D721Med (cell line): ENCODE measurements around the gene RABIF.

Experiments used
- DNase-seq: peaks from one replicate; pipeline ENCODE4 v3.0.0; 2011; ENCODE audit warnings: low spot score; ENCODE audit not compliant: insufficient read length
- FAIRE-seq: peaks from 2 replicates; lab custom pipeline; 2011; peaks lifted over from hg19 to GRCh38; lab: Jason Lieb, UNC
- TF ChIP-seq, protein P1 (sequence below): IDR thresholded peaks from 2 replicates; pipeline ENCODE4 v1.5.1; 2012; ENCODE audit warnings: mild to moderate bottlenecking, control low read depth; ENCODE audit not compliant: insufficient read depth; ENCODE audit errors: missing control alignments

Gene RABIF

DNA sequence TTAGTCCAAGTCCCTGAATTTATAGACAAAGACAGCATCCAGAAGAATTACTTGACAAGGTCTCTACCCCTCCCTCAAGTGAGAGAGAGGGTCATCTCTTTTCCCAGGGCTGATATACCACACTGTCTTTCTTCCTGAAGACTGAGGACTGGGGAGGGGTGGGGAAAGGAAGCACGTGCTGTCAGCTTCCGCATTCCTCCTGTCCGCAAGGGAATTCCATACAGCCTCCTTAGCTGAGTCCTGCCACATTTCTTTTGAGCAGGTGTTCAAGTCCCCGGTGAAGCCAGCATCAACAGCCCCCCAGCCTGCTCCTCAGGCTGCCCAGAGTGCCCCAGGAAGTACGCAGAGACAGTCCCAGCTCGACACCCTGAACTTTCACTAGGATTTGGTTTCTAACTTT lies 44.0 kb downstream of the RABIF start:
- FAIRE-seq = no peak
- DNase-seq = no peak
- TF ChIP-seq, protein P1, sequence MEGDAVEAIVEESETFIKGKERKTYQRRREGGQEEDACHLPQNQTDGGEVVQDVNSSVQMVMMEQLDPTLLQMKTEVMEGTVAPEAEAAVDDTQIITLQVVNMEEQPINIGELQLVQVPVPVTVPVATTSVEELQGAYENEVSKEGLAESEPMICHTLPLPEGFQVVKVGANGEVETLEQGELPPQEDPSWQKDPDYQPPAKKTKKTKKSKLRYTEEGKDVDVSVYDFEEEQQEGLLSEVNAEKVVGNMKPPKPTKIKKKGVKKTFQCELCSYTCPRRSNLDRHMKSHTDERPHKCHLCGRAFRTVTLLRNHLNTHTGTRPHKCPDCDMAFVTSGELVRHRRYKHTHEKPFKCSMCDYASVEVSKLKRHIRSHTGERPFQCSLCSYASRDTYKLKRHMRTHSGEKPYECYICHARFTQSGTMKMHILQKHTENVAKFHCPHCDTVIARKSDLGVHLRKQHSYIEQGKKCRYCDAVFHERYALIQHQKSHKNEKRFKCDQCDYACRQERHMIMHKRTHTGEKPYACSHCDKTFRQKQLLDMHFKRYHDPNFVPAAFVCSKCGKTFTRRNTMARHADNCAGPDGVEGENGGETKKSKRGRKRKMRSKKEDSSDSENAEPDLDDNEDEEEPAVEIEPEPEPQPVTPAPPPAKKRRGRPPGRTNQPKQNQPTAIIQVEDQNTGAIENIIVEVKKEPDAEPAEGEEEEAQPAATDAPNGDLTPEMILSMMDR = no peak

DNA sequence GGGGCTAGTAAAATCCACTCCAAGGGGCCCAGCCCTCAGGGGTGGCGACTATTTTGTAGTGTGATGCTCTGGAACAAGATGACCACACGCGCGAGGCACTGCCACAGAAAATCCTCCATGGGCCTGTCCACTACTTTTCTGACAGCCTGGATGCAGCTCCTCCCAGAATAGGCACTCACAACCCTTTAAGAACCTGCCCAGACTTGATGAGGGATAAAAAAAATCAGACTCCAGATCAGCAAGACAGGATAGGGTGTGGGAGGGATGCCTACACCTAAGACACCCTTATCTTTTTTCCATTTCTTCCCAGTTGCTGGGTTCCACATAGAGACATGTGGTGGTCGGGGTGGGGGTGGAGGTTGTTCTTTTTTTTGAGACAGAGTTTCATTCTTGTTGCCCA lies 44.7 kb downstream of the RABIF start:
- TF ChIP-seq, protein P1 = no peak
- no peak for FAIRE-seq
- DNase-seq = no peak

DNA sequence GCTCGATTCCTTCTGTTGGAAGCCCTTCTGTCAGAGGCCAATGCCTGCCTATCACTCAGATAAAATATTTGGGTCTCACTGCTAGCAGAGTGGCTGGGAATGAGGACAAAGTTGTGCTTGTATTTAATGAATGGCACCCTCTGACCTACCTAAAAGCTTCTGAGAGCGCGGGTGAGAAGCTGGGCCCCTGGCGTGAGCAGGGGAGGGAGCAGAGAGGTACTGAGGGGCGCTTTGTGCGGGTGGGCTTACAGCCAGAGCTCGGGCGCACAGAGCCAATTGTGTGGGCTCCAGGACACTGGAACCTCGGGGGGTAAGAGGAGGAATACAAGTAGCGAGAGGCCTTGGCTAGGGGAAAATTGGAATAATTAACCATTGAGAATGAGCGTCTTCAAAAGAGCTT lies 45.9 kb downstream of the RABIF start:
- TF ChIP-seq, protein P1 = no peak
- no peak for FAIRE-seq
- DNase-seq = no peak

DNA sequence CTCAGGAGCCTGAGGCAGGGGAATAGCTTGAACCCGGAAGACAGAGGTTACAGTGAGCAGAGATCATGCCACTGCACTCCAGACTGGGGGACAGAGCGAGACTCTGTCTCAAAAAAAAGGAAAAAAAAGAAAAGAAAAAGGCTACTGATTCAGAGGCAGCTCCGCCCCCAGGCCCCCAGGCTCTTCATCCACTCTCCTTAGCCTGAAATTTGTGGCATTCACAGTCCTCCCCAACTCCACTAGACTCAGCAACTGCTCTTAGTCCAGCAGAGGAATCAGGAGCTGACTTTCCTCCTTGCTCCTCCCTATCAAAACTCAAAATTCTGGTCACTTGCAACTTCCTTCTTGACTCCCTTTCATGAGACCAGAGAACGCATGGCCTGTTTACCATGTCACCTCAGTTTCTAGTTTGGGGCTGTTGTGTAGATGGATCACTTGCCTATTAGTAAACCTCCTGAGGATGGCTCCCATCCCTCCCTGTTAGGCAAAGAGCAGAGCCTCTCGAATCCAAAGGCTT lies 51.1 kb downstream of the RABIF start:
- TF ChIP-seq, protein P1 = no peak
- DNase-seq = no peak
- FAIRE-seq = no peak

DNA sequence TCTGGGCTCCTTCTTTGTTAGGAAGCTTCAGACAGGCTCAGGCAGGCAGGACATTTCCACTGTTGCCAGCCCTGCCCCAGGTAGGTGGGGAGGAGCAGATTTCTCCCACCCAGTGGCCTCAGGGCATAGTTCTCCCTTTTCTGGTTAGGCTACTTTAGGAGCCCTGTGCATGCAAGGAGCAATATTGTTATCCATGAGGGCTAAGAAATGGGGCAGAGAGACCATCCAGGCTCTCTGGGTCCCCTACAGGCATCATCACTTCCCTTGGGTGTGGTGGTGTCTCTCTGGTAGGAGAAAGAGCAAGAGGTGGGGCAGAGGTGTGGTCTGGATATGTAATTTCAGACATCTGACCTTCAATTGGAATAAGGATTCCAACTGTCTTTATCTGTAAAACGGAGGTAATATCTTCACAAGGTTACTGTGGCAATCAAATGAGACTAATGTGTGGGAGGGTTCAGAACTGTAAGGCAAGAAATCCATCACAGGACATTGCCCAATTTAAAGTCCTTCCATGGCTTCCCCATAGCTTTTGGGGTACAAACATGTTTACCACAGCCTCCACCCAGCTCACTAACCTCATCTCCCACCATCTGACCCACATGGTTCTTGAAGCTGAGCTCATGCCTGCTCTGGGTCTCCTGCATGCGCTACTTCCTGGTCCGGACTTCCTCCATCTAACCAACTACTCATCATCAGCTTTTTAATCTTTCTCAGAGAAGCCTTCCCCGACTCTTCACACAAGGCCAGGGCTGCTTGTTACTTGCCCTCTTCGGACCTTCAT lies 52.1 kb downstream of the RABIF start:
- DNase-seq (no peak), FAIRE-seq (no peak)
- TF ChIP-seq, protein P1 = no peak

DNA sequence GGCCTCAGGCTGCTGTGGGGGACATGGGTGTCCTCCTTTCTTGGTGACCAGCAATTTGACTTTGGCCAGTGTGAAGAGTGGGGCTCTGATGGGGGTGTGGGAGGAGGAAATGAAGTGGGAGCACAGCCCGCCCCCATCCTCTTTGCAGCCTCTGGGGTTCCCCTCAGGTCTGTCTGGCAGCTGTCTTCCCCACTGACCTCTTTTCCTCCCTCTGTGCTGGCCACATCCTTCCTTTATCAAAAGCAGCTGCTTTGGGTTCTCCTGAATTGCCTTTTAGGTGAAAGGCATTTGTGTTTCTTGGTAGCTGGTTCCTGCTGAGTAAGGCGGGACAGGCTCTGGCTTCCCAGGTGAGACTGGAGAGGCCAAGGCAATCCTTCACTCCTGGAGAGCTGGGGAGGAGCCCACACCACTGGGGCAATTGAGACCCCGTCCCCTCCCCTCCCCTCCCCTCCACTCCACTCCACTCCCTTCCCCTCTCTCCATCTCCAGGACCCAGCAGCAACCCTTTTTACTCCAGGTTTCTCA lies 53.3 kb downstream of the RABIF start:
- TF ChIP-seq, protein P1 = no peak
- FAIRE-seq (no peak), DNase-seq (no peak)
